Testis (tissue), 2 donors: ENCODE data around the gene BOC.

Experiments
- CTCF ChIP-seq, 3 experiments: fragments of 450-650 bp in 2 of 3; fragments of 200-600 bp in 1 of 3; sonication (generic) in 1 of 3; IDR thresholded peaks; one replicate each; pipeline ENCODE4 v1.5.1; 2016 to 2019; ENCODE audit warnings: antibody characterized with exemption in 3 of 3, mild to moderate bottlenecking in 2 of 3, moderate library complexity in 1 of 3
- POLR2A ChIP-seq: fragments of 450-650 bp; IDR thresholded peaks from one replicate; pipeline ENCODE4 v1.6.1; 2017; ENCODE audit warnings: antibody characterized with exemption, mild to moderate bottlenecking, moderate library complexity

- no peak for TF ChIP-seq CTCF (IDR thresholded peaks at IDR 0.05)
- no peak for TF ChIP-seq POLR2A
Measured at GRCh38 chr3:113161661-113162060, 49.7 kb upstream of the BOC start.
